Measurements from ENCODE around the gene CIITA. TPM values are rescaled to one million over a fixed set of nuclear protein-coding genes. Genes with fewer than 3 reads are reported as not detected.

Gene CIITA, protein sequence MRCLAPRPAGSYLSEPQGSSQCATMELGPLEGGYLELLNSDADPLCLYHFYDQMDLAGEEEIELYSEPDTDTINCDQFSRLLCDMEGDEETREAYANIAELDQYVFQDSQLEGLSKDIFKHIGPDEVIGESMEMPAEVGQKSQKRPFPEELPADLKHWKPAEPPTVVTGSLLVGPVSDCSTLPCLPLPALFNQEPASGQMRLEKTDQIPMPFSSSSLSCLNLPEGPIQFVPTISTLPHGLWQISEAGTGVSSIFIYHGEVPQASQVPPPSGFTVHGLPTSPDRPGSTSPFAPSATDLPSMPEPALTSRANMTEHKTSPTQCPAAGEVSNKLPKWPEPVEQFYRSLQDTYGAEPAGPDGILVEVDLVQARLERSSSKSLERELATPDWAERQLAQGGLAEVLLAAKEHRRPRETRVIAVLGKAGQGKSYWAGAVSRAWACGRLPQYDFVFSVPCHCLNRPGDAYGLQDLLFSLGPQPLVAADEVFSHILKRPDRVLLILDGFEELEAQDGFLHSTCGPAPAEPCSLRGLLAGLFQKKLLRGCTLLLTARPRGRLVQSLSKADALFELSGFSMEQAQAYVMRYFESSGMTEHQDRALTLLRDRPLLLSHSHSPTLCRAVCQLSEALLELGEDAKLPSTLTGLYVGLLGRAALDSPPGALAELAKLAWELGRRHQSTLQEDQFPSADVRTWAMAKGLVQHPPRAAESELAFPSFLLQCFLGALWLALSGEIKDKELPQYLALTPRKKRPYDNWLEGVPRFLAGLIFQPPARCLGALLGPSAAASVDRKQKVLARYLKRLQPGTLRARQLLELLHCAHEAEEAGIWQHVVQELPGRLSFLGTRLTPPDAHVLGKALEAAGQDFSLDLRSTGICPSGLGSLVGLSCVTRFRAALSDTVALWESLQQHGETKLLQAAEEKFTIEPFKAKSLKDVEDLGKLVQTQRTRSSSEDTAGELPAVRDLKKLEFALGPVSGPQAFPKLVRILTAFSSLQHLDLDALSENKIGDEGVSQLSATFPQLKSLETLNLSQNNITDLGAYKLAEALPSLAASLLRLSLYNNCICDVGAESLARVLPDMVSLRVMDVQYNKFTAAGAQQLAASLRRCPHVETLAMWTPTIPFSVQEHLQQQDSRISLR
- under 0.01 and 0.22 TPM in 2 replicates for total RNA-seq

DNA sequence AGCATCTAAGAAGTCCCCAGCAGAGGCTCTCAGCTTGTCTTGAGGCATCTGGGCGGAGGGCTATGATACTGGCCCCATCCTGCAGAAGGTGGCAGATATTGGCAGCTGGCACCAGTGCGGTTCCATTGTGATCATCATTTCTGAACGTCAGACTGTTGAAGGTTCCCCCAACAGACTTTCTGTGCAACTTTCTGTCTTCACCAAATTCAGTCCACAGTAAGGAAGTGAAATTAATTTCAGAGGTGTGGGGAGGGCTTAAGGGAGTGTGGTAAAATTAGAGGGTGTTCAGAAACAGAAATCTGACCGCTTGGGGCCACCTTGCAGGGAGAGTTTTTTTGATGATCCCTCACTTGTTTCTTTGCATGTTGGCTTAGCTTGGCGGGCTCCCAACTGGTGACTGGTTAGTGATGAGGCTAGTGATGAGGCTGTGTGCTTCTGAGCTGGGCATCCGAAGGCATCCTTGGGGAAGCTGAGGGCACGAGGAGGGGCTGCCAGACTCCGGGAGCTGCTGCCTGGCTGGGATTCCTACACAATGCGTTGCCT is at the start of gene CIITA:
CIITA (plus strand) TSS at position 404 of the 543 bp plus-strand sequence; CDS start at position 533, 129 bp downstream.

DNA sequence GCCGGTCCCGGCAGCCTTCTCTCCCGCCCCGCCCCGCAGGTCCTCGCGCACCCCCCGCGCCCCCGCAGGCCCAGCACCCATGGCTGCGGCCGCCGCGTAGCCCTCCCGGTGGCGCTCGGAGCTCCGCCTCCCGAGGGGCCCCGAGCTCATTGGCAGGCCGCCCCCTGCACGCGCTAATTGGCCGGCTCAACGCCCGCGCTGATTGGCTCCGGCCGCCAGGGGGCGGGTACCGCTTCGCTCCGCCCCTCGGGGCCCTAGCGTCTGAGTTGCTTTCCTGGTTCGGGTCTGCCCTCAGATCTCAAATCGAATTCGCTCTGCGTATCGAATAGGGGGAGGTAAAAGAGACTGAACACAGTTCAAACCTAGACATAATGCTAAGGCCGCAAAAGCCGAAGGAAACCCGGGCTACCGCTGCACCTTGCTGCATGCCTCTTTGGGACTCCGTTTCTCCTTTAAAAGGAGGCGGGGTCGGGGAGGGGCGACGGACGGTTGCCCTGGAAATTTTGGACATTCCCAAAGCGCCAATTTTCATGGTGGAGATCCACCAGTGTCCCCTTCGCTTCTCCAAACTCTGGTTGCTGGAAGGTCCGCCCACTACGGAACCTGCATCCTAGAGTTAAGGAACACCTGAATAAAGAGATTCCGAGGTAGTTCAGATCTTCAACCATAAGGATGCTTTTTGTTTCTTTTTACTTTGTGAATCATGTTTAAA is 65.5 kb downstream of the CIITA start, which contains the start of gene DEXI:
DEXI (minus strand) TSS at position 117 of the 712 bp plus-strand sequence. CDS start 463 bp downstream, outside the sequence.

DNA sequence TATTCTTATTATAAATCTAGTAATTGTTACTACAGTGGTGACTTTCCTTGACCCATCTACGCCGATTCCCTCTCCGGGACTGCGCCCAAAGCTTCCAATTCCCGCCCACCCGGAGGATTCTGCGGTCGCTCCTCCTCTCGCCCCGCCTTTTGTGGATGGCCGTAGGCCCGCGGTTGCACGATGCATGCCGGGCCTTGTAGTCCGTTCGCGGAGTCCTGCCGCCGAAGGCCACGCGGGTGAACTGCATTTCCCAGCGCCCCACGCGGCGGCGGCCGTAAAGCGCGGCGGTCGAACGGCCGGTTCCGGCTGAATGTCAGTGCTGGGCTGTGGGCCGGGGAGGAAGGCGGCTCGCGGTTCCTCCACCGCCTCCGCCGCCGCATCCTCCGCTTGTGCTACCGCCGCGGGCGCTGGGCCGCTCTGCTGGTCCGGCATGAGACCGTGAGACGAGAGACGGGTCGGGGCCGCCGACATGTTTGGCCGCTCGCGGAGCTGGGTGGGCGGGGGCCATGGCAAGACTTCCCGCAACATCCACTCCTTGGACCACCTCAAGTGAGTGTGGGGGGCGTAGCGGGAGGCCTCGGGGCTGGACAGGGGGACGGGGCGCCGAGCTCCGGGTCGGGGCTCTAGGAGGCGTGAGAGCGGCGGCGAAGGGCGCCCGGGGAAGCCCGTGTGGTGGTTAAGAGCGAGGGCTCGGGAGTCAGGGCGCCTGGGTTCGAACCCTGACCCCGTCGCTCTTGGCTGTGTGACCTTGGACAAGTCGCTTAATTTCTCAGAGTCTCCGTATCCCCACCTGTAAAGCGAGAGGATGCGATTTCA is 67.5 kb downstream of the CIITA start, which contains the start of gene CLEC16A:
CLEC16A (plus strand) TSS at position 316 of the 816 bp plus-strand sequence; CDS start at position 470, 154 bp downstream.

Other genes with a start within 250 kb of the CIITA start
- not detected in 2 replicates for gene TEKT5, start 182.3 kb upstream of the CIITA start, total RNA-seq
- gene NUBP1, start 133.4 kb upstream of the CIITA start, total RNA-seq, result 18.4 and 29.2 TPM in 2 replicates
- 0.12 TPM in 1 of 2 replicates, not detected in the other for gene TVP23A, start 58.4 kb upstream of the CIITA start, total RNA-seq
- gene DEXI, start 65.3 kb downstream of the CIITA start, total RNA-seq, result 45.5 and 52.0 TPM in 2 replicates
- gene CLEC16A, start 67.4 kb downstream of the CIITA start, total RNA-seq, result 19.4 and 20.1 TPM in 2 replicates